ENCODE data around the gene SETD7.

DNA sequence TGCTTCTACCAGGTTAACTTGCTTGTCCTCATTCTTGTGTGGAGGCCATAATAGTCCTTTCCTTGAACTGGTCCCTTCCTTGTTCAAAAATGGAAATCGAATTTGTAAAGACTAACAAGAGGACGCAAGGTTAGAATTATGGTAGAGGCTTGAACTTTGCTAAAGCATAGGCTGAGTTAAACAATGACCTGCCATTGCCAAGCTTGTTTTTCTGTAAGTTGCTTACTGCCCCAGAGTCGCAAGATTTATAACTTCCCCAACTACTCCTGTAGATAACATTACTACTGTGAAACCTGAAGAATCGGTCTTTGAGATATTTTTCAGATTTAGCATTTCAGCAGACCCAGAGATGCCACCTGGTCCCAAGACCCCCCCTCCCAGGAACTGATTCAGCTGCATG is 56.8 kb downstream of the SETD7 start:
- no peak for TF ChIP-seq POLR2A (IDR thresholded peaks at IDR 0.05; ENCODE audit: extremely low read depth, insufficient read length)
- TF ChIP-seq, protein P1, sequence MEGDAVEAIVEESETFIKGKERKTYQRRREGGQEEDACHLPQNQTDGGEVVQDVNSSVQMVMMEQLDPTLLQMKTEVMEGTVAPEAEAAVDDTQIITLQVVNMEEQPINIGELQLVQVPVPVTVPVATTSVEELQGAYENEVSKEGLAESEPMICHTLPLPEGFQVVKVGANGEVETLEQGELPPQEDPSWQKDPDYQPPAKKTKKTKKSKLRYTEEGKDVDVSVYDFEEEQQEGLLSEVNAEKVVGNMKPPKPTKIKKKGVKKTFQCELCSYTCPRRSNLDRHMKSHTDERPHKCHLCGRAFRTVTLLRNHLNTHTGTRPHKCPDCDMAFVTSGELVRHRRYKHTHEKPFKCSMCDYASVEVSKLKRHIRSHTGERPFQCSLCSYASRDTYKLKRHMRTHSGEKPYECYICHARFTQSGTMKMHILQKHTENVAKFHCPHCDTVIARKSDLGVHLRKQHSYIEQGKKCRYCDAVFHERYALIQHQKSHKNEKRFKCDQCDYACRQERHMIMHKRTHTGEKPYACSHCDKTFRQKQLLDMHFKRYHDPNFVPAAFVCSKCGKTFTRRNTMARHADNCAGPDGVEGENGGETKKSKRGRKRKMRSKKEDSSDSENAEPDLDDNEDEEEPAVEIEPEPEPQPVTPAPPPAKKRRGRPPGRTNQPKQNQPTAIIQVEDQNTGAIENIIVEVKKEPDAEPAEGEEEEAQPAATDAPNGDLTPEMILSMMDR (IDR thresholded peaks at IDR 0.05; ENCODE audit: low read depth, low read length): no peak
- TF ChIP-seq, protein P2, sequence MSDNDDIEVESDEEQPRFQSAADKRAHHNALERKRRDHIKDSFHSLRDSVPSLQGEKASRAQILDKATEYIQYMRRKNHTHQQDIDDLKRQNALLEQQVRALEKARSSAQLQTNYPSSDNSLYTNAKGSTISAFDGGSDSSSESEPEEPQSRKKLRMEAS (IDR thresholded peaks at IDR 0.05; ENCODE audit: low read depth, low read length): no peak
- TF ChIP-seq MYC (IDR thresholded peaks at IDR 0.05; ENCODE audit: low read depth, low read length): no peak

All from NB4 (cell line).